GM18502 (cell line): ENCODE measurements around the gene RDH13.
"Not testable (repeated sequence)": the region's sequence is repeated elsewhere in the genome, so short reads cannot be mapped to it uniquely, and the experiment has no call there.

Experiments used
- ATAC-seq: cut with Tn5 transposase; IDR thresholded peaks from one replicate; pipeline ENCODE4 v1.9.1; 2021; ENCODE audit warnings: mild to moderate bottlenecking; ENCODE audit not compliant: unreplicated experiment, poor library complexity

The RDH13 gene

DNA sequence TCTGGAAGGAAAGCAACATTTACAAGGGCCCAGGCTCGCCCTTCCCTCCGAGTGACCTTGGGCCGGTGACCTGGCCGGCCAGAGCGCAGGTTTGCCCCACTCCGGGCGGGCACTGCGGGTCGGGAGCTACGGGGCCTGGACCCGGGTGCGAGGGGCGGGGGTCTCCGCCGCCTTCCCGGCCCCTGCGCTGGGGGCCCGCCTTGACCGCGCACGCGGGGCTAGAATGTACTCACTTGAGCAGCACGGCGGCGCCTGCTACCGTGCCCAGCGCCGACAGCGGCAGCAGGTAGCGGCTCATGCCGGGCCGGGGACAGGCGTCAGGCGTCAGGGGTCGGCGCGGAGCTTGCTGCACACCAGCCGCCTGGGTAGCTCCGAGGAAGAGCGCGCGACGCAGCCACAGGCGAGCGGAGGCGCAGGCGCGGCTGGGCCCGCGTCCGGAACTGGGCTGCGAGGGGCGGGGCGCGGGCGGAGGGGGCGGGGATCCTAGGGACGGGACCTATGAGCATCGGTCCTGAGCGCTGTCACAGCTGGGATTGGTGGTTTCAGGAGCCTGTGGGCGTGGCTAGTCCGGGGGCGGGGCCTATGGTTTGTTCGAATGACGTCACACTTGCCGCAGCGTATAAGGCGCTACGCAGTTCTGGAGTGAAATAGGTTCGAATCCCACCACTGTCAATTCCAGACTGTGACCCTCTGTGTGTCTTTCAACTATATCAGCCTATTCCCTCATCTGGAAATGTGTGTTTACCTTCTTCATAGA, at the start of gene RDH13:
Gene RDH13 (minus strand): TSS at position 414 of the 757 bp plus-strand sequence. CDS start 116 bp downstream, at position 298.
- peak; percentile 93 for ATAC-seq

DNA sequence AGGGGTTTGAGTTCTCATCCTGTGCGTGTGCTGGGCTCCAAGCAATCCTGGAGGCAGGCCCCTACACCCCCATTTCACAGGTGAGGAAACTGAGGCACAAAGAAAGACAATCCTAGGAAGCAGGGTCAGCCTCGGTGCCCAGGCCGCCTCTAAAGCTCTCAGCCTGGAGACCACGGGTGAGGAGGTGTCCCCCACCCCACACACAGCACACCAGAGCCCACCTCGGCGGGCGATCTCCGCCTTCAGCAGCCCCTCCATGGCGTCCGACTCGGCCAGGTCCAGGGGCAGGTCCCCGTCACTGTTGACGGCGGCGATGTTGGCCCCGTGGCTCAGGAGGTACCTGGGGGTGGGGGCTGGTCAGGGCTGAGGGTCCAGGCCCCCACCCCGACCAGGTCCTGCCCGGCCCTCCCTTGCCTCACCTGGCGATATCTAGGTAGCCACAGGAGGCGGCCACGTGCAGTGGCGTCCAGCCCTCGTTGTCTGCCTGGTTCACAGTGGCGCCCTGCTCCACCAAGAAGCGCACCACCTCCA, 49.4 kb upstream of the RDH13 start:
- no peak for ATAC-seq

DNA sequence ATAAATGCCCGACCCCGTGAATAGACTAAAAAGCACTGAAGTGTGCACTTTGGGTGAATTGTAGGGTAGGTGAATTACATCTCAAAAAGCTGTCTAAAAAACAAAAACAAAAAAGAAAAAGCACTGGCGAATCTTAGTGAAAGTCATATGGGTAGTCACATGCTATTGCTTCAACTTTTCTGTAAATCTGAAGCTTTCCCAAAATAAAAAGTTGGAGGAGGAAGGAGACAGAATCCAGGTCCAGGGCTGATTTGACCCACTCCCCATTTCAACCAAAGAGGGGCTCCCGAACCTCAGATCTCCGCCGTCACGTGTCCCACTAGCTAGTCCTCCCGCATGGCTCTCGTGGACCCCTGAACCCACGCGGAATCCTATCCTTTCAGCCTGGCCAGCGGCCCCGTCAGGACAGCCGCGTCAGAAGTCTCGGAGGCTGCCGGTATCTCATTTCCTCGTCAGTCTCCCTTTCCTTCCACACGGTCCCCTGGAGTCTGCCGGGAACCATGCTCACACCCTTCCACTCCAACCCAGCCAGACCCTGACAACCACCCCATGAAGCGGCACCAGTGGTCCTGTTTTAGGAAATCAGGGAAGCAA, 48.4 kb upstream of the RDH13 start:
- ATAC-seq: no peak

- no peak for ATAC-seq
Observed at GRCh38 chr19:55109527-55110291, 46.8 kb upstream of the RDH13 start.

GRCh38 chr19:55107252-55107651, 44.3 kb upstream of the RDH13 start:
- not testable (repeated sequence) for ATAC-seq

DNA sequence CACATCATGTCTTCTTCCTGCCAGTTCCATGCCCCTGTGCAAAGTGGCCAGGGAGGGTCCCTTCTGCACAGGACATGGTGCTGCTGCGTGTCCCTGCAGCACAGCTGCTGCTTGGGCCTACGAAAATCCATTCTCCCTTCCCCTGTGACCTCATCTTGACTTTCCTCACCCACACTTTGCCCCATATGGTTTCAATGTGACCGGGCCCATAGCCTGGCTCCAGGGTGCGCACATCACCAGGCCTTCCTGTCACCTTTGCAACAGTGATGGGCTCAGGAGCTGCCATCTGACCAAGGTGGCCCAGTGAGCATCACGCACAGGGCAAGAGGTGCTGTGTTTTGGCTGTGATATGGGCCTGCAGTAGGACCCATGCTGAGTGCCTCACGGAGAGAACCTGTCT, 43.6 kb upstream of the RDH13 start:
- no peak for ATAC-seq

DNA sequence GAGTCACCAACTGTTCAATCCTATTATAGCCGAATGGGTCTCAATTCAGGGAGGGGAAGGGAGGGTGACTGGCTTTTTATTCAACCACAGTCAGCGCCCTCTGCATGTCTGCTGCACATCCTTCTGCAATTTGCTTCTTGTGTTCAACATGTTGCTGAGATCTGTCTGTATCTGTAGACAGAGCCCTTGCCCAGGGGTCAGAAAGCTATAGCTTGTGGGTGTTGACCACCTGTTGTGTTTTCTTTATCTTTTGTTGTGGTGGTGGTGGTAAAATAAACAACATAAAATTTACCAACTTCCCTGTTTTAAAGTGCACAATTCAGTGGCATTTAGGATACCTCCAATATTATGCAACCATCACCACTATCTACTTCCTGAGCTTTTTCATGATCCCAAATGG, 42.3 kb upstream of the RDH13 start:
- no peak for ATAC-seq

DNA sequence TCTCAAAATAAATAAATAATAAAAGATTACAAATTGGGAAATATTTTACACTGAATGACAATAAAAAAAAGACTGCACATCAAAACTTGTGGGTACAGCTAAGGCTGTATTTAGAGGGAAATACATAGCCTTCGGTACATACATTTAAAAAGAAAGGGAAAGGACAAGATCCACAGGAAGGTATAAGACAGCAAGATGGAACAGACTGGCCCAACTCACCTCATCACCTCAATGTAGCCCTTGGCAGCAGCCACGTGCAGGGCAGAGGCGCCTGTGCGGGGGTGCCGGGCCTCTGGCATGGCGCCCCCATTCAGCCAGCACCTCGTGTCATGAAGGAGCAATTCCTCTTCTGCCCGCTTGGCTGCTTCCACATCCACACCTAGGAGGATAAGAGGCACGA, 40.2 kb upstream of the RDH13 start:
- ATAC-seq: no peak

DNA sequence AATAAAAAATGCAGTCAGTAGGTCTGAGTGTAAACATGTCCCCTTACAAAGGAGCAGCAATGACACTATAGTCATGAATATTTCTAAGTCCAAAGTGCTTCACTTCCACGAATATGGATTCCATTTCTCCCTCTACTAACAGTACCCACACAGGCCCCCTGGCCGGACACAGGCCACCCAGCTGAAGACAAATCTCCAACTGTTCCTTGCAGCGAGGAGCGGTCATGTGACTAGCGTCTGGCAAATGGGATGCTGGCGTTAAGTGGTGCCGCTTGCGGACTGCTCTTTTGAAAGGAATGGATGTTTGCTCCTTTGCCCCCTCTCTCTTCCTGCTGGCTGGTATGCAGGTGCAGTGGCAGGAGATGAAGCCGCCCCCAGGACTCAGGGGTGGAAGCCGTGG, 38.3 kb upstream of the RDH13 start:
- no peak for ATAC-seq

- ATAC-seq: no peak
Observed at GRCh38 chr19:55099557-55100506, 36.9 kb upstream of the RDH13 start.

GRCh38 chr19:55098716-55099556, 36.0 kb upstream of the RDH13 start:
- ATAC-seq: no peak

- no peak for ATAC-seq
Observed at GRCh38 chr19:55097864-55098715, 35.1 kb upstream of the RDH13 start.

DNA sequence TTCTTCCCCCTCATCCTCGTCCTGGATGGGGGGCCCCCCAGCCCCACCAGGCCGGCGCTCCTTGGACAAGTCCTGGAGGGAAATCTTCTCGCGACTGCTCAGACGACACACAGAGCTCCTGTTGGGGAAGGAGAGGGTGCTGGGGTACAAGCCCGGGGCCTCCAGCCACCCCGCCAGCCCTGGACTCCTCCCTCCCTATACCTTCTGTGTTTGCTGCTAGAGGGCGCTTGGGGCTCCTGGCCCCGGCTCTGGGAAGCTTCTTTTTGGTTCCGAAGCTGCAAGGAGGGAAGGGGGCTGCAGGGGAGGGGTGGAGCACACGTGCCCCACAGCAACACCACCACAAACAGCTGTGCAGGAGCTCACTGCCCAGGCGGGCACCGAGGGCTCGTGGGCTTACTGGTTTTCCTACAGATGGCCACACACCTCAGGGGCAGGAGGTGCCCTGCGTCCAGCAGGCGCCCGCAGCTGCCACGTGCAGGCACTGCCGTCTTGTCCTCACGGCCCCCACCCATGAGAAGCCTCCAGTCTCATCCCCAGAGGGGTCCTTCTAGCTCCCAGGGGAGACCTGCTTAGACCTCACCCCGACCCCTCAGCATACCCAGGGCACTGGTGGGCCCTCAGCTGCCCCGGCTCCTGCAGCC, 33.2 kb upstream of the RDH13 start:
- ATAC-seq: no peak

DNA sequence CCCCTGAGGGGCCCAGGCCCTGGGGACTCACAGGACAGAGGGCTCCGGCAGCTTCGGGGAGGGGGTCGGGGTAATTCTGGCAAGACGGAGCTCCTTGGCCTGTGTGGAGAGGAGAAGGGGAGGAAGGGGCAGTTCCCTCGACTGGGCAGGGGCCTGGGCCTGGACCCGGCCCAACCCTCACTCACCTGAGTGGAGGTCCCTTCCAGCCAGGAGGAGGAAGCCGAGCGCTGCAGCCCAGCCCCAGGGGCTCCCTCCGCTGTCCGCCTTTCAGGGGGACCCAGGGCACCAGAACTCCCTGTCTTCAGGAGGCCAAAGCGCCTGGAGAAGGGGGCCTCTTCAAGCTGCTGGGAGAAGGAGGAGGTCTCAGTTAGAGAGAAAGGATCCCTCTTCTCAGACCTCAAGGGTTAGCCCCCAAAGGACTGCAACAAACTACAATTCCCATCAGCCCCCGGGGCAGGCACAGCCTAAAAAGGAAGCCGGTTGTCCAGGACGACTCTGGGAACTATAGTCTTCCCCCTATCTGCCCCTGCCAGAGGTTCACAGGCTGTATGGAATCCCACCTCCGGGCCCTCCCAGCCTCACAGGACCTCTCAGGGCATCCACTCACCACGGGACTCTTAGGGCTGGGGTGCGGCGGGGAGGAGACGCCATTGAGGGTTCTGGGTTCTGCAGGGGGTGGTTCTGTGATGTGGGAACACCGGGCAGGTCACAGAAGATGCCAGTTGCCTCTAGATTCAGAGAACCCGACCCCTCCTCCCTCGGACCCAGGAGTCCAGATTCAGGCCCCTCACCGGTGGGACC, 32.5 kb upstream of the RDH13 start:
- no peak for ATAC-seq

GRCh38 chr19:55094456-55095259, 31.7 kb upstream of the RDH13 start:
- ATAC-seq: no peak
